OCI-LY7 (cell line): ENCODE data around the gene NRN1L. TPM values are rescaled to one million over a fixed set of nuclear protein-coding genes. Genes with fewer than 3 reads are reported as not detected.
"Not testable (repeated sequence)": the region's sequence is repeated elsewhere in the genome, so short reads cannot be mapped to it uniquely, and the experiment has no call there.

Experiments used
- BruUV-seq: library from RNA; stranded (reverse); fragments of 400-500 nt; replicated peaks from 2 replicates; lab custom pipeline; 2021; lab: Mats Ljungman, UMichigan
- CTCF ChIA-PET: fragments of 300-600 bp; sonication (Branson Sonifier 250); formaldehyde crosslinking; loops from one replicate; lab custom pipeline; 2022; ENCODE audit warnings: antibody characterized with exemption; ENCODE audit not compliant: unreplicated experiment; lab: Charles Lee
- POLR2A ChIA-PET: fragments of 300-600 bp; sonication (Branson Sonifier 250); formaldehyde crosslinking; loops from one replicate; lab custom pipeline; 2022; ENCODE audit warnings: antibody characterized with exemption; lab: Charles Lee
- DNase-seq: peaks from one replicate; pipeline ENCODE4 v3.0.0-alpha.2; 2015; ENCODE audit warnings: low spot score
- H2AFZ ChIP-seq: fragments of 200-600 bp; sonication (generic), shearing (Covaris generic); 2 replicates; pipeline ENCODE4 v1.6.1; 2014; ENCODE audit warnings: mild to moderate bottlenecking, antibody characterized with exemption, low read length, moderate library complexity
- H3K27ac ChIP-seq: fragments of 200-600 bp; sonication (generic); 2 replicates; pipeline ENCODE4 v1.5.1; 2014; ENCODE audit warnings: mixed run types, low read depth, mild to moderate bottlenecking, moderate library complexity, low read length, inconsistent platforms; ENCODE audit not compliant: poor library complexity, severe bottlenecking
- H3K36me3 ChIP-seq: fragments of 200-600 bp; sonication (generic); 2 replicates; pipeline ENCODE4 v1.6.1; 2014; ENCODE audit warnings: mild to moderate bottlenecking, antibody characterized with exemption, low read length, moderate library complexity, mixed read lengths; ENCODE audit not compliant: insufficient read depth
- H3K4me1 ChIP-seq: fragments of 200-600 bp; sonication (generic); 2 replicates; pipeline ENCODE4 v1.5.1; 2014; ENCODE audit warnings: mild to moderate bottlenecking, low read length; ENCODE audit not compliant: insufficient read depth, poor library complexity, severe bottlenecking
- H3K4me2 ChIP-seq: fragments of 200-600 bp; sonication (generic); 2 replicates; pipeline ENCODE4 v1.6.1; 2014; ENCODE audit warnings: mild to moderate bottlenecking, low read length
- H3K4me3 ChIP-seq: fragments of 200-600 bp; sonication (generic); 2 replicates; pipeline ENCODE4 v1.5.1; 2014; ENCODE audit warnings: mild to moderate bottlenecking, low read depth, low read length; ENCODE audit not compliant: poor library complexity, severe bottlenecking
- H3K79me2 ChIP-seq: fragments of 200-600 bp; sonication (generic); 2 replicates; pipeline ENCODE4 v1.6.1; 2016; ENCODE audit warnings: low read depth, mild to moderate bottlenecking, low read length, moderate library complexity, mixed read lengths; ENCODE audit not compliant: insufficient read depth
- H3K9me2 ChIP-seq: fragments of 200-600 bp; sonication (generic); 2 replicates; pipeline ENCODE4 v1.6.1; 2016; ENCODE audit warnings: mild to moderate bottlenecking, low read length, mixed read lengths; ENCODE audit not compliant: insufficient read depth
- H3K9me3 ChIP-seq: fragments of 200-600 bp; sonication (generic); 2 replicates; pipeline ENCODE4 v1.6.1; 2014; ENCODE audit warnings: mild to moderate bottlenecking, mixed run types, low read length, mixed read lengths
- H4K20me1 ChIP-seq: fragments of 200-600 bp; sonication (generic); 2 replicates; pipeline ENCODE4 v1.6.1; 2014; ENCODE audit warnings: mild to moderate bottlenecking, antibody characterized with exemption, low read length, moderate library complexity, mixed read lengths; ENCODE audit not compliant: insufficient read depth
- CTCF ChIP-seq: fragments of 200-600 bp; sonication (generic); conservative IDR thresholded peaks from 2 replicates; pipeline ENCODE4 v1.5.1; 2014; ENCODE audit warnings: mild to moderate bottlenecking, antibody characterized with exemption, low read length, moderate library complexity, mixed read lengths
- EZH2phosphoT487 ChIP-seq: fragments of 200-600 bp; sonication (generic); IDR thresholded peaks from 2 replicates; pipeline ENCODE4 v1.6.1; 2018; ENCODE audit warnings: low read depth, borderline replicate concordance, mild to moderate bottlenecking, mixed run types, antibody characterized with exemption, low read length, moderate library complexity, mixed read lengths
- intact Hi-C: fragments of 100-400 bp; cut with micrococcal nuclease; formaldehyde crosslinking; loops from one replicate; pipeline ENCODE4 v1.10.0; 2022; ENCODE audit not compliant: unreplicated experiment
- total RNA-seq, 2 experiments: library from RNA; depleted of rRNA in 1 of 2; stranded (reverse); fragments of >200 nt in 1 of 2; shearing (Covaris generic) in 1 of 2; gene quantifications; 2 replicates each; pipeline ENCODE4 v1.2.3, GENCODE V29; 2014 to 2022

Gene NRN1L
- total RNA-seq, 2 experiments from 2014 or later = 0.66 to 0.80 TPM

GRCh38 chr16:67915496-67915769 is 30.7 kb downstream of the NRN1L start:
- H3K4me3 ChIP-seq, POLR2A ChIA-PET, H2AFZ ChIP-seq, H3K9me3 ChIP-seq, H3K79me2 ChIP-seq, CTCF ChIA-PET, DNase-seq, H3K36me3 ChIP-seq, H4K20me1 ChIP-seq, H3K27ac ChIP-seq, H3K4me2 ChIP-seq, BruUV-seq, intact Hi-C loops, H3K9me2 ChIP-seq, H3K4me1 ChIP-seq: not testable (repeated sequence)

- DNase-seq = no peak
- no peaks in the 10 kb centered on the region for H3K79me2 ChIP-seq
- peaks cover 5% of the 10 kb centered on the region; the same call in 1 of the 2 replicates for H3K36me3 ChIP-seq
- TF ChIP-seq EZH2phosphoT487 = no peak
- no peak for TF ChIP-seq CTCF
- POLR2A ChIA-PET = interaction anchor here (0.6 kb wide), 1 partner anchor 20 kb away, joined by 3 read pairs; no protein-coding TSS in a partner anchor
- H3K9me2 ChIP-seq = no peaks in the 10 kb centered on the region
- H4K20me1 ChIP-seq = no peaks in the 10 kb centered on the region
- CTCF ChIA-PET = no interaction called here
- no peak overlapping the region for H3K27ac ChIP-seq
- no peaks in the 10 kb centered on the region for H3K9me3 ChIP-seq
- BruUV-seq = no TSS peak
- H3K4me1 ChIP-seq = no peaks in the 10 kb centered on the region
- no peak overlapping the region for H3K4me3 ChIP-seq
- H3K4me2 ChIP-seq = no peak overlapping the region
- intact Hi-C loops = no loop called here
- H2AFZ ChIP-seq = no peak overlapping the region
Observed at GRCh38 chr16:67915831-67916723, 31.4 kb downstream of the NRN1L start.

- TF ChIP-seq CTCF (no peak), EZH2phosphoT487 (no peak)
- H3K9me2 ChIP-seq = no peaks in the 10 kb centered on the region
- H3K9me3 ChIP-seq = no peaks in the 10 kb centered on the region
- H3K36me3 ChIP-seq = peaks cover 5% of the 10 kb centered on the region; the same call in 1 of the 2 replicates
- no peak overlapping the region for H3K4me2 ChIP-seq
- no peak for DNase-seq
- H2AFZ ChIP-seq = no peak overlapping the region
- H4K20me1 ChIP-seq = no peaks in the 10 kb centered on the region; the same call in 1 of the 2 replicates
- no peak overlapping the region for H3K27ac ChIP-seq
- CTCF ChIA-PET = no interaction called here
- no peaks in the 10 kb centered on the region for H3K4me1 ChIP-seq
- BruUV-seq = no TSS peak
- no peak overlapping the region for H3K4me3 ChIP-seq
- POLR2A ChIA-PET = no interaction called here
- no peaks in the 10 kb centered on the region for H3K79me2 ChIP-seq
- intact Hi-C loops = no loop called here
Observed at GRCh38 chr16:67917140-67917851, 32.6 kb downstream of the NRN1L start.
